WTC11 (cell line): ENCODE data around the gene S100PBP.

ENCODE experiments used
- ELF4 ChIP-seq: sonication (generic); formaldehyde crosslinking; IDR thresholded peaks from 2 replicates; pipeline ENCODE4 v1.8.1; 2022; ENCODE audit warnings: low read depth, mild to moderate bottlenecking, moderate library complexity, missing genetic modification reagents
- FOXJ3 ChIP-seq: sonication (generic); formaldehyde crosslinking; IDR thresholded peaks from 2 replicates; pipeline ENCODE4 v1.9.0; 2021; ENCODE audit warnings: missing genetic modification reagents, mild to moderate bottlenecking, borderline replicate concordance
- ZNF396 ChIP-seq: fragments of 250-450 bp; sonication (Bioruptor Pico); IDR thresholded peaks from 2 replicates; pipeline ENCODE4 v1.8.0; 2021; ENCODE audit warnings: mild to moderate bottlenecking, moderate library complexity, borderline replicate concordance
- TF ChIP-seq, protein P1 (sequence below): sonication (generic); formaldehyde crosslinking; IDR thresholded peaks from 2 replicates; pipeline ENCODE4 v1.8.1; 2022; ENCODE audit warnings: low read depth, missing genetic modification reagents, borderline replicate concordance
- TF ChIP-seq, protein P2 (sequence below): fragments of 200-600 bp; IDR thresholded peaks from 2 replicates; pipeline ENCODE4 v1.8.0; 2022; ENCODE audit warnings: antibody characterized with exemption
- TF ChIP-seq, protein P3 (sequence below): sonication (generic); formaldehyde crosslinking; IDR thresholded peaks from 2 replicates; pipeline ENCODE4 v1.8.1; 2023; ENCODE audit warnings: mild to moderate bottlenecking, missing genetic modification reagents
- TF ChIP-seq, protein P4 (sequence below): sonication (generic); formaldehyde crosslinking; IDR thresholded peaks from 2 replicates; pipeline ENCODE4 v1.8.1; 2022; ENCODE audit warnings: missing genetic modification reagents, borderline replicate concordance

DNA sequence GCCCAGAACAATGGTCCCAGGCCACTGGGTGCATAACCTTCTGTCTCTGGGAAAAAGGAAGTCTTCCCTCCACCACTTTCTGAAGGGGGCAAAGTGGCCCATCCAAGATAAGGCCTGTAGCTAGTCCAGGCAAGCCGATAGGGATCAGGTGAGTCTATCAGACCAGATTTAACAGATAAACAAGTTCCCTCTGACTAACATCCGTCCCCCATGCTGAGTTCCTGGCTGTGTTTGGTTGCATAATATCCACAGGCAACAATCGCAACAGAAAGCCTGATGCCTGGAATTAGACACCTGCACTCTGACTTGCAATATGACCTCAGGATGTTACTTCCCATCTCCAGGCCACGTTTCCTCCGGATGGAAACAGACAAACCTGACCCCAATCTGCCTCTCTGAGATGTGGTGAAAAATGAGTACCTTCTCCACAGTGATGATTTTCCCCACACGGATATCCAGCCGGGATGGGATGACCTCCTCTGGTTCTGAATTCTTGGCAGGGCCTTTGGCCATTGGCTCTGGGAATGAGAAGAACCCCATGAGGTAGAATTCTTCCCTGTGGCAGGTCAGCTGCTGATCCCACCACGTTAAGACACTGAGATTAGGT, 36.7 kb upstream of the S100PBP start:
- TF ChIP-seq, protein P1, sequence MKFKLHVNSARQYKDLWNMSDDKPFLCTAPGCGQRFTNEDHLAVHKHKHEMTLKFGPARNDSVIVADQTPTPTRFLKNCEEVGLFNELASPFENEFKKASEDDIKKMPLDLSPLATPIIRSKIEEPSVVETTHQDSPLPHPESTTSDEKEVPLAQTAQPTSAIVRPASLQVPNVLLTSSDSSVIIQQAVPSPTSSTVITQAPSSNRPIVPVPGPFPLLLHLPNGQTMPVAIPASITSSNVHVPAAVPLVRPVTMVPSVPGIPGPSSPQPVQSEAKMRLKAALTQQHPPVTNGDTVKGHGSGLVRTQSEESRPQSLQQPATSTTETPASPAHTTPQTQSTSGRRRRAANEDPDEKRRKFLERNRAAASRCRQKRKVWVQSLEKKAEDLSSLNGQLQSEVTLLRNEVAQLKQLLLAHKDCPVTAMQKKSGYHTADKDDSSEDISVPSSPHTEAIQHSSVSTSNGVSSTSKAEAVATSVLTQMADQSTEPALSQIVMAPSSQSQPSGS (CRISPR knock-in tag), result no peak
- TF ChIP-seq, protein P2, sequence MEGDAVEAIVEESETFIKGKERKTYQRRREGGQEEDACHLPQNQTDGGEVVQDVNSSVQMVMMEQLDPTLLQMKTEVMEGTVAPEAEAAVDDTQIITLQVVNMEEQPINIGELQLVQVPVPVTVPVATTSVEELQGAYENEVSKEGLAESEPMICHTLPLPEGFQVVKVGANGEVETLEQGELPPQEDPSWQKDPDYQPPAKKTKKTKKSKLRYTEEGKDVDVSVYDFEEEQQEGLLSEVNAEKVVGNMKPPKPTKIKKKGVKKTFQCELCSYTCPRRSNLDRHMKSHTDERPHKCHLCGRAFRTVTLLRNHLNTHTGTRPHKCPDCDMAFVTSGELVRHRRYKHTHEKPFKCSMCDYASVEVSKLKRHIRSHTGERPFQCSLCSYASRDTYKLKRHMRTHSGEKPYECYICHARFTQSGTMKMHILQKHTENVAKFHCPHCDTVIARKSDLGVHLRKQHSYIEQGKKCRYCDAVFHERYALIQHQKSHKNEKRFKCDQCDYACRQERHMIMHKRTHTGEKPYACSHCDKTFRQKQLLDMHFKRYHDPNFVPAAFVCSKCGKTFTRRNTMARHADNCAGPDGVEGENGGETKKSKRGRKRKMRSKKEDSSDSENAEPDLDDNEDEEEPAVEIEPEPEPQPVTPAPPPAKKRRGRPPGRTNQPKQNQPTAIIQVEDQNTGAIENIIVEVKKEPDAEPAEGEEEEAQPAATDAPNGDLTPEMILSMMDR, result no peak
- TF ChIP-seq FOXJ3 (CRISPR knock-in tag) (no peak), ELF4 (CRISPR knock-in tag) (no peak), ZNF396 (CRISPR knock-in tag) (no peak)
- TF ChIP-seq, protein P3, sequence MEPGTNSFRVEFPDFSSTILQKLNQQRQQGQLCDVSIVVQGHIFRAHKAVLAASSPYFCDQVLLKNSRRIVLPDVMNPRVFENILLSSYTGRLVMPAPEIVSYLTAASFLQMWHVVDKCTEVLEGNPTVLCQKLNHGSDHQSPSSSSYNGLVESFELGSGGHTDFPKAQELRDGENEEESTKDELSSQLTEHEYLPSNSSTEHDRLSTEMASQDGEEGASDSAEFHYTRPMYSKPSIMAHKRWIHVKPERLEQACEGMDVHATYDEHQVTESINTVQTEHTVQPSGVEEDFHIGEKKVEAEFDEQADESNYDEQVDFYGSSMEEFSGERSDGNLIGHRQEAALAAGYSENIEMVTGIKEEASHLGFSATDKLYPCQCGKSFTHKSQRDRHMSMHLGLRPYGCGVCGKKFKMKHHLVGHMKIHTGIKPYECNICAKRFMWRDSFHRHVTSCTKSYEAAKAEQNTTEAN (CRISPR knock-in tag), result no peak
- TF ChIP-seq, protein P4, sequence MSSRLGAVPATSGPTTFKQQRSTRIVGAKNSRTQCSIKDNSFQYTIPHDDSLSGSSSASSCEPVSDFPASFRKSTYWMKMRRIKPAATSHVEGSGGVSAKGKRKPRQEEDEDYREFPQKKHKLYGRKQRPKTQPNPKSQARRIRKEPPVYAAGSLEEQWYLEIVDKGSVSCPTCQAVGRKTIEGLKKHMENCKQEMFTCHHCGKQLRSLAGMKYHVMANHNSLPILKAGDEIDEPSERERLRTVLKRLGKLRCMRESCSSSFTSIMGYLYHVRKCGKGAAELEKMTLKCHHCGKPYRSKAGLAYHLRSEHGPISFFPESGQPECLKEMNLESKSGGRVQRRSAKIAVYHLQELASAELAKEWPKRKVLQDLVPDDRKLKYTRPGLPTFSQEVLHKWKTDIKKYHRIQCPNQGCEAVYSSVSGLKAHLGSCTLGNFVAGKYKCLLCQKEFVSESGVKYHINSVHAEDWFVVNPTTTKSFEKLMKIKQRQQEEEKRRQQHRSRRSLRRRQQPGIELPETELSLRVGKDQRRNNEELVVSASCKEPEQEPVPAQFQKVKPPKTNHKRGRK (CRISPR knock-in tag), result no peak
